ENCODE data around the gene LMO7. TPM values are rescaled to one million over a fixed set of nuclear protein-coding genes. Genes with fewer than 3 reads are reported as not detected.
A peak's percentile ranks its signal among the peaks of the same experiment; 100 is the strongest.

The LMO7 gene
- total and polyA plus RNA-seq, 2 of the 13 experiments (the other 11 are each of a cell fraction or from before 2014, with no cell fraction given): 34.0 to 121 TPM

DNA sequence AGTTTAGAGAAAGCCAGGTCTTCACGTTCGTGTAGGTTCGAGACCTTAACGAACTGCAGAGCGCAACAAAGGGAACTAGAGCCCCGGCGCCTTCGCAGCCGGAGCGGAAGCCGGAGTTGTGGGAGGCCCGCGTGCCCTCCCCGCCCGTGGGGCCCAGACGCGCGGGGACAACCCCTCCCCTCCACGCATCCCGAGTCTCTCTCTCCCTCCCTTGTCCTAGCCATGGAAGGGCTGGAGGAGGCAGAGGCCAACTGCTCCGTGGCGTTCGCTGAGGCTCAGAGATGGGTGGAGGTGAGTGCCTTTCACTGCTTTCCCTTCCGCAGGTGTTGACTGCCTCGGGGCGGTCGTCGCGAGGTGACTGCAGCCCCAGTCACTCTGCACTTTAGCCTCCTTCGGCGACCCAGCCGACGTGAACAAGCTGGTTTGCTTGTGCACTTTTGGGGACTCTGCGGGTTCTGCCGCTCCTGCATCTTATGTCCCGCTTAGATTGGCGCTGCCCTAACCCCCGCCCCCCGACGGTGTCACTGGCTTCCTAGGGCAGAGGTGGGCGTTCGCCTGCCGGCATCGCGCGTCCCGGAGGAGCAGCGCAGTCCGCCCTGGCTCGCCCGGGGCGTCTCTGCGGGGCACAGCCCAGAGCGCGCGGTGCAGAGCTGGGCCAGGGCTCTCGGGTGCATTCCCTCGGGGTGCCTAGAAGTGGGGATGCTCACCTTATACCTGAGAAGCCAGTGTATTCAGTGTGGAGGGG, 478 bp downstream of the LMO7 start (continued):
- TF ChIP-seq, protein P1, sequence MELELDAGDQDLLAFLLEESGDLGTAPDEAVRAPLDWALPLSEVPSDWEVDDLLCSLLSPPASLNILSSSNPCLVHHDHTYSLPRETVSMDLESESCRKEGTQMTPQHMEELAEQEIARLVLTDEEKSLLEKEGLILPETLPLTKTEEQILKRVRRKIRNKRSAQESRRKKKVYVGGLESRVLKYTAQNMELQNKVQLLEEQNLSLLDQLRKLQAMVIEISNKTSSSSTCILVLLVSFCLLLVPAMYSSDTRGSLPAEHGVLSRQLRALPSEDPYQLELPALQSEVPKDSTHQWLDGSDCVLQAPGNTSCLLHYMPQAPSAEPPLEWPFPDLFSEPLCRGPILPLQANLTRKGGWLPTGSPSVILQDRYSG (CRISPR knock-in tag; IDR thresholded peaks at IDR 0.05): no peak
- TF ChIP-seq JARID2 (CRISPR knock-in tag; IDR thresholded peaks at IDR 0.05; ENCODE audit: insufficient replicate concordance) (no peak), ZNF451 (CRISPR knock-in tag; IDR thresholded peaks at IDR 0.05) (peak; percentile 67), NCOA2 (CRISPR knock-in tag; IDR thresholded peaks at IDR 0.05) (no peak), ZNF232 (CRISPR knock-in tag; IDR thresholded peaks at IDR 0.05; ENCODE audit: borderline replicate concordance) (no peak), ZSCAN25 (CRISPR knock-in tag; IDR thresholded peaks at IDR 0.05) (peak; percentile 44; the same call in 1 of the 2 replicates), ZNF788 (CRISPR knock-in tag; IDR thresholded peaks at IDR 0.05; ENCODE audit: borderline replicate concordance) (peak; percentile 87; the same call in 1 of the 2 replicates), ZNF350 (CRISPR knock-in tag; IDR thresholded peaks at IDR 0.05; ENCODE audit: borderline replicate concordance, low read depth) (peak; percentile 56; the same call in 1 of the 2 replicates), SMYD3 (CRISPR knock-in tag; IDR thresholded peaks at IDR 0.05) (no peak), IKZF1 (IDR thresholded peaks at IDR 0.05) (no peak), ZBTB7A (CRISPR knock-in tag; IDR thresholded peaks at IDR 0.05) (no peak), RFX5 (IDR thresholded peaks at IDR 0.05; ENCODE audit: low read depth, low read length) (no peak), ZSCAN31 (CRISPR knock-in tag; IDR thresholded peaks at IDR 0.05; ENCODE audit: low read depth) (peak; percentile 74; the same call in 1 of the 2 replicates), ZFP36L1 (CRISPR knock-in tag; IDR thresholded peaks at IDR 0.05) (no peak), ZC3H4 (CRISPR knock-in tag; IDR thresholded peaks at IDR 0.05; ENCODE audit: borderline replicate concordance) (no peak)
- TF ChIP-seq, protein P2, sequence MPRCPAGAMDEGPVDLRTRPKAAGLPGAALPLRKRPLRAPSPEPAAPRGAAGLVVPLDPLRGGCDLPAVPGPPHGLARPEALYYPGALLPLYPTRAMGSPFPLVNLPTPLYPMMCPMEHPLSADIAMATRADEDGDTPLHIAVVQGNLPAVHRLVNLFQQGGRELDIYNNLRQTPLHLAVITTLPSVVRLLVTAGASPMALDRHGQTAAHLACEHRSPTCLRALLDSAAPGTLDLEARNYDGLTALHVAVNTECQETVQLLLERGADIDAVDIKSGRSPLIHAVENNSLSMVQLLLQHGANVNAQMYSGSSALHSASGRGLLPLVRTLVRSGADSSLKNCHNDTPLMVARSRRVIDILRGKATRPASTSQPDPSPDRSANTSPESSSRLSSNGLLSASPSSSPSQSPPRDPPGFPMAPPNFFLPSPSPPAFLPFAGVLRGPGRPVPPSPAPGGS (CRISPR knock-in tag; IDR thresholded peaks at IDR 0.05): no peak
- TF ChIP-seq, protein P3, sequence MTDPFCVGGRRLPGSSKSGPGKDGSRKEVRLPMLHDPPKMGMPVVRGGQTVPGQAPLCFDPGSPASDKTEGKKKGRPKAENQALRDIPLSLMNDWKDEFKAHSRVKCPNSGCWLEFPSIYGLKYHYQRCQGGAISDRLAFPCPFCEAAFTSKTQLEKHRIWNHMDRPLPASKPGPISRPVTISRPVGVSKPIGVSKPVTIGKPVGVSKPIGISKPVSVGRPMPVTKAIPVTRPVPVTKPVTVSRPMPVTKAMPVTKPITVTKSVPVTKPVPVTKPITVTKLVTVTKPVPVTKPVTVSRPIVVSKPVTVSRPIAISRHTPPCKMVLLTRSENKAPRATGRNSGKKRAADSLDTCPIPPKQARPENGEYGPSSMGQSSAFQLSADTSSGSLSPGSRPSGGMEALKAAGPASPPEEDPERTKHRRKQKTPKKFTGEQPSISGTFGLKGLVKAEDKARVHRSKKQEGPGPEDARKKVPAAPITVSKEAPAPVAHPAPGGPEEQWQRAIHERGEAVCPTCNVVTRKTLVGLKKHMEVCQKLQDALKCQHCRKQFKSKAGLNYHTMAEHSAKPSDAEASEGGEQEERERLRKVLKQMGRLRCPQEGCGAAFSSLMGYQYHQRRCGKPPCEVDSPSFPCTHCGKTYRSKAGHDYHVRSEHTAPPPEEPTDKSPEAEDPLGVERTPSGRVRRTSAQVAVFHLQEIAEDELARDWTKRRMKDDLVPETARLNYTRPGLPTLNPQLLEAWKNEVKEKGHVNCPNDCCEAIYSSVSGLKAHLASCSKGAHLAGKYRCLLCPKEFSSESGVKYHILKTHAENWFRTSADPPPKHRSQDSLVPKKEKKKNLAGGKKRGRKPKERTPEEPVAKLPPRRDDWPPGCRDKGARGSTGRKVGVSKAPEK (CRISPR knock-in tag; IDR thresholded peaks at IDR 0.05; ENCODE audit: borderline replicate concordance): peak; percentile 43
- TF ChIP-seq, protein P4, sequence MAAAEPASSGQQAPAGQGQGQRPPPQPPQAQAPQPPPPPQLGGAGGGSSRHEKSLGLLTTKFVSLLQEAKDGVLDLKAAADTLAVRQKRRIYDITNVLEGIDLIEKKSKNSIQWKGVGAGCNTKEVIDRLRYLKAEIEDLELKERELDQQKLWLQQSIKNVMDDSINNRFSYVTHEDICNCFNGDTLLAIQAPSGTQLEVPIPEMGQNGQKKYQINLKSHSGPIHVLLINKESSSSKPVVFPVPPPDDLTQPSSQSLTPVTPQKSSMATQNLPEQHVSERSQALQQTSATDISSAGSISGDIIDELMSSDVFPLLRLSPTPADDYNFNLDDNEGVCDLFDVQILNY (CRISPR knock-in tag; conservative IDR thresholded peaks at IDR 0.05): peak; percentile 53; the same call in 1 of the 2 replicates
- TF ChIP-seq, protein P5, sequence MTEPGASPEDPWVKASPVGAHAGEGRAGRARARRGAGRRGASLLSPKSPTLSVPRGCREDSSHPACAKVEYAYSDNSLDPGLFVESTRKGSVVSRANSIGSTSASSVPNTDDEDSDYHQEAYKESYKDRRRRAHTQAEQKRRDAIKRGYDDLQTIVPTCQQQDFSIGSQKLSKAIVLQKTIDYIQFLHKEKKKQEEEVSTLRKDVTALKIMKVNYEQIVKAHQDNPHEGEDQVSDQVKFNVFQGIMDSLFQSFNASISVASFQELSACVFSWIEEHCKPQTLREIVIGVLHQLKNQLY (CRISPR knock-in tag; IDR thresholded peaks at IDR 0.05): peak; percentile 23; the same call in 1 of the 2 replicates
- TF ChIP-seq, protein P6, sequence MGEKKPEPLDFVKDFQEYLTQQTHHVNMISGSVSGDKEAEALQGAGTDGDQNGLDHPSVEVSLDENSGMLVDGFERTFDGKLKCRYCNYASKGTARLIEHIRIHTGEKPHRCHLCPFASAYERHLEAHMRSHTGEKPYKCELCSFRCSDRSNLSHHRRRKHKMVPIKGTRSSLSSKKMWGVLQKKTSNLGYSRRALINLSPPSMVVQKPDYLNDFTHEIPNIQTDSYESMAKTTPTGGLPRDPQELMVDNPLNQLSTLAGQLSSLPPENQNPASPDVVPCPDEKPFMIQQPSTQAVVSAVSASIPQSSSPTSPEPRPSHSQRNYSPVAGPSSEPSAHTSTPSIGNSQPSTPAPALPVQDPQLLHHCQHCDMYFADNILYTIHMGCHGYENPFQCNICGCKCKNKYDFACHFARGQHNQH (CRISPR knock-in tag; IDR thresholded peaks at IDR 0.05): no peak

Data from HepG2 (cell line).